HG03060 (cell line): ENCODE results near the gene CERK.

Source experiments
- ATAC-seq: cut with Tn5 transposase; IDR thresholded peaks from one replicate; pipeline ENCODE4 v1.9.1; 2021; ENCODE audit warnings: low read depth, moderate number of reproducible peaks; ENCODE audit not compliant: unreplicated experiment

Gene CERK

GRCh38 chr22:46666577-46667244 is 71.3 kb downstream of the CERK start:
- no peak for ATAC-seq

- ATAC-seq, result no peak
These were observed 72.2 kb downstream of the CERK start for GRCh38 chr22:46665751-46666280.

- ATAC-seq, result no peak
These were observed 72.8 kb downstream of the CERK start for GRCh38 chr22:46665151-46665695.

DNA sequence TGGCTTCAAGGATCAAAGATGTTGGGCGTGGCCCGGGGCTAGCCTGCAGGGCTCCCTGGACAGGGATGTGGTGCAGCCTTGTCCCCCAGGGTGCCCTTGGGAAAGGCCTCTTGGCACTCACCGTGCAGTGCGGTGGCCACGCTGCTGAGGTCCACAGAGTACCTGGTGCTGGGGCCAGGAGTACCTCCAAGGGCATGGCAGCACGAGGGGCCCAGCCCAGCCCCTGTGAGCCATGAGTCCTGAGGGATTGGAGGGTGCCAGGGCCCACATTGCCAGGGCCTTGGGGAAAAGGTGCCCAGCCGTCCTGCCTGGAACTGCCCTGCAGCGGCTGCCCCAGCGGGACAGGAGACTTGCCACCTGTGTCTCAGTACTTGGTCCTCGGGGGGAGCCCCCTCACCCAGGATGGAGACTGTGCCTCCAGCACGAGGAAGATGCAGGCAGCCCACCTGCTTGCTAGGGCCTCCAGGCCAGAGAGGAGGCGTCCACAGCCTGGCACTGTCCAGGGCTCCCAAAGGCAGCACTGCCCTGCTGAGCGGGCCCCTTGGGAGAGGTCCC is 73.7 kb downstream of the CERK start:
- ATAC-seq, result no peak

DNA sequence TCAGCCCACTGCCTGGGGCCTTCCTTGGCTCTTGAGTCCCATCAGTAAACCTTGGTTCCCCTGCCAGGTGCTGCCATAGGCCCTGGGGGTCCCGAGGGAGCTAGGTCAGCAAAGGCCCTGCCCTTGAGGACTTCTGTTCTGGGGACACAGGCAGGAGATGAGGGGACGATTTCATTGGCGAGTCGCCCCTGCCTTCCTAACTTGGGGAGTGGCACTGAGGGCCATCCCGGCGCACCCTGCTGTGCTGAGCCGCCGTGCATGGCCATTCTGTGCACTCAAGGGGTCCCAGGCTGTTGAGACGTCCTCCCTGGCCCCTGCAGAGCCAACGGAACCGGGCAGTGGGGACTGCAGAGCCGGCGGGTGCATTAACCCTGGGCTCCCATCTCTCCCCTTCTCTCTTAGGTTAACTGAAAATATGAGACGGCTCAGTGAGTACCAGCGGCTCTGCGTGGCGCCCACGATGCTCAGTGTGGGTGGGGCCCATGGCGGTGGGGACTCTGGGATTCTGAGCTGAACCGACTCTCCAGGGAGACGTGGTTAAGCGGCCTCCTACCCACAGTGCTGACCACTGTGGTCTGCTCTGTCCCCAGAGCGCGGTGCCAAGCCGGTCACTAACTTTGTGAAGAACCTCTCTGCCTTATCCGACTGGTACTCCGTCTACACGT is 74.5 kb downstream of the CERK start:
- no peak for ATAC-seq

GRCh38 chr22:46663001-46663400 is 75.1 kb downstream of the CERK start:
- ATAC-seq, result no peak

- no peak for ATAC-seq
These were observed 75.8 kb downstream of the CERK start for GRCh38 chr22:46662226-46662625.

DNA sequence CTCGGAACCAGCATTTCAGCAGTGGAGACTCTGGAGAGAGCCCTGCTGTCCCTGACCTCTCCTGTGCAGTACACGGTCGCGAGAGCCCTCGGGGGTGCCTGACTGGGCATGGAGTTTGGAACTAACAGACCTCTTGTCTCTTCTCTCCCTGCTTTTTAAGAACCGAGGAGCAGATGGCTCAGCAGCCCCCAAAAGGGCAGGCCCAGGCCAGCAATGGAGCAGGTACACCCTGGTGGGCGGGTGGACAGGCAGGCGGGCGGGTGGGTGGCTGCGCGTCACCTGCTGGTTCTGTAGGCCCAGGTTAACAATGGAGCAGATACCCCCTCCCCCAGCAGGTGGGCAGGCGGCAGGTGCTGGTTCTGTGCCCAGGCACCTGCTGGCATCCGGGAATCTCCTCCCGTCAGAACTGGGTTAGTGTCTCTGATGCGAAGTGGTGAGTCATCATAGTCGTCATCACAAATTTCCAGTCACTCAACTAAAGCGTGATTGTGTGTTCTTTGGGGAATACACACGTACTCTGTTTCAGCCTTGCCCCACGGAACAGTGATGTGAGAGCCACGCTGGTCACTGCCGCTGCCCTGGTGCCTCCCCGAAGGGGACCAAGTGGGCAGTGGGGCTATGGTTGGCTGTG is 76.7 kb downstream of the CERK start:
- ATAC-seq, result no peak

GRCh38 chr22:46660604-46661201 is 77.3 kb downstream of the CERK start:
- no peak for ATAC-seq

DNA sequence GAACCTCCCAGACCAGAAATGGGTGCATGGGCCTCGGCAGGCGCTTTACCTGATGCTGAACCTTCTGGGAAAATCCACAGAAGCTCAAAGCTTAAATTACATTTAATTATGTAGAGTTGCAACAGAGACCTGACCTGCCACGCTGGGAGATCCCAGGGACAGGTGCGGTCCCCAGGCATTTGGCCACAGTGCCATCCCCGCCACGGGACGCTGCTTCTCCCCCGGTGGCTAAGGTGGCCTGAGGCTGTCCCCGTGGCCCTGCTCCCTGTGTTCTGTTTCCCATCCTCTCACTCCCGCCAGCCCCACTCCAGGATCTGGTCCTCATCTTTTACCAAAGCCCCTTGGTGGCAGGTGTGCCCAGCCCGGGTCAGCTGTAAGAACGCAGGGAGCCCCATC is 78.3 kb downstream of the CERK start:
- no peak for ATAC-seq

GRCh38 chr22:46659059-46659790 is 78.8 kb downstream of the CERK start:
- ATAC-seq, result no peak

GRCh38 chr22:46657996-46658947 is 79.8 kb downstream of the CERK start:
- ATAC-seq, result no peak

GRCh38 chr22:46657655-46657953 is 80.4 kb downstream of the CERK start:
- no peak for ATAC-seq

- ATAC-seq, result no peak
These were observed 81.0 kb downstream of the CERK start for GRCh38 chr22:46656856-46657654.

- ATAC-seq, result no peak
These were observed 82.0 kb downstream of the CERK start for GRCh38 chr22:46655861-46656608.

DNA sequence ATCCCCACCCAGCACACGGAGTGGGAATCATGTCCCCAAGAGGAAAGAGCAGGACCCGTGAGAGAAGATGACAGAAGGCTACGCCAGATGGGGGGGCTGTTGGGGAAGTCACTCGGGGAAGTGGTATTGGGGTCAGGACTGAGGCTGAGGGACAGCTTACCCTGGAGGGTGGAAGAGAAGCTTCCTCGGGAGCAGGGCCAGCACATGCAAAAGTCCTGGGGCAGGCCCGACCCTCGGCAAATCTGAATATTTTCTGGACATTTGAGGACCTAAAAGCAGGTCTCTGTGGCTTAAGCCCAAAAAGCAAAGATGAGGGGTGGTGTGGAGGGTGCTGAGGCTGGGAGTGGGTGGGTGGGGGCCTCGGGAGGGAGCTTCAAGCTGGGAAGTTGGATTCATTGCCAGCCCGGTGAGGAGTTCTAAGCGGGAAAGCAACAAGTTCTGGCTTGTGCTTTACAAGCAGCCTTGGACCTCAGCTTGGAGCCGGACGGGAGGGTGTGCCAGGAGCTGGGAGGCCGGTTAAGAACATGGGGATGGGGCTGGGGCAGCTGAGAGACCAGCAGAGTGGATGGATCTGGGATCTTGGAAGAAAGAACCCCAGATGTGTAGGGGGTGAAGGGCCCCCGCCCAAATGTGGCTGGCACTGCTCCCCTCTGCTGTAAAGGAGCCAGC is 83.0 kb downstream of the CERK start:
- ATAC-seq, result no peak

DNA sequence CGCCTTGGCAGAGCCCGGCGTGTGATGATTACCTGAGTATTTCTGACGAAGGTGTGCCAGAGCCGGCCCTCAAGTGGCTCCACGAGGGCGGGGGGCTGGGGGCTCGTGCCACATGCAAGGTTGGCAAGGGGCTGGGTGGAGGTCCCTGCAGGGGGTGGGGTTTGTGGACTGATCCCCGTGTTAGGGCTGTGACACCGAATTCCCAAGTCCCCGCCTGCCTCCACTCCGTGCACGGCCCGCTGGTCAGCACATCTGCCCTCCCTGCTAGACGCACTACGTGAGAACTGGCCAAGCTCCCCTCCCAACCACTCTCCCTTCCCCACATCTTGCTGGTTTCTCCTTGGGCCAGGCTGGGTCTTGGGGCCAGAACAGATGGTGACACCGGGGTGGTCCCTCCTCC is 83.6 kb downstream of the CERK start:
- ATAC-seq, result no peak
